Stimulated activated naive CD8-positive, alpha-beta T cell treated with anti-CD3 and anti-CD28 coated beads, Interleukin-15, amount 100 ng/mL, for 72 hours (primary cell): ENCODE measurements around the gene FYB2.

Experiments
- ATAC-seq: fragments of 150-1000 bp; cut with Tn5 transposase; 2 replicates; pipeline ENCODE4 v1.10.0; 2021; ENCODE audit warnings: mild to moderate bottlenecking, moderate library complexity
- DNase-seq, 2 donors: peaks; one replicate each; pipeline ENCODE4 v3.0.0; 2021 to 2022
- H3K27ac Mint-ChIP-seq, 2 donors: one replicate each; pipeline ENCODE4 v1.8.0; 2022; ENCODE audit warnings: mild to moderate bottlenecking in 2 of 2, mixed read lengths in 2 of 2, moderate library complexity in 2 of 2
- H3K27me3 Mint-ChIP-seq: one replicate; pipeline ENCODE4 v1.8.0; 2022; ENCODE audit warnings: mixed read lengths
- H3K4me1 Mint-ChIP-seq: one replicate; pipeline ENCODE4 v1.8.0; 2022; ENCODE audit warnings: mild to moderate bottlenecking, mixed read lengths
- H3K4me3 Mint-ChIP-seq, 2 donors: one replicate each; pipeline ENCODE4 v1.8.0; 2022; ENCODE audit warnings: mild to moderate bottlenecking in 2 of 2, mixed read lengths in 2 of 2, moderate library complexity in 1 of 2
- H3K9me3 Mint-ChIP-seq, 2 donors: one replicate each; pipeline ENCODE4 v1.8.0; 2022; ENCODE audit warnings: mixed read lengths in 2 of 2

FYB2 gene

DNA sequence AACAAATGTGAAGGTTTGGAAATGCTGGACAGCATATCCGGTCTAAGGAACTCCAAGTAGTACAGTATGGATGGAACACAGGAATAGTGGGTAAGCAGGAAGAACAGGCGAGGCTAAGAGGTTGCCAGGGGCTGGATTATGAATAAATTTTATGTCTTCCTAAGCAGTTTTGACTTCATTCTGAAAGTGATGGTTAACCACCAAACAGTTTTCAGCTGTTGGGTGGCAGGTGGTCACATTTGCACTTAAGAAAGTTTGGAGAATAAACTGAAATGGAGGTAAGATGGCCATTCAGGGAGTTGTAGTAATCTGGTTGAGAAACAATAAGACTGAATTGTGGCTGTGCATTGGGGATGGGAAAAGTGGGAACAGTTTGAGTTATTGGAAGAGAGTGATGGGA lies 90.2 kb downstream of the FYB2 start:
- Mint-ChIP-seq H3K27ac (no peak overlapping the region), H3K27me3 (peaks cover 63% of the 10 kb centered on the region), H3K9me3 (peaks cover 3 to 9% of the 10 kb centered on the region in 2 donors), H3K4me1 (no peaks in the 10 kb centered on the region), H3K4me3 (no peak overlapping the region)
- ATAC-seq (no peak), DNase-seq (no peak)

DNA sequence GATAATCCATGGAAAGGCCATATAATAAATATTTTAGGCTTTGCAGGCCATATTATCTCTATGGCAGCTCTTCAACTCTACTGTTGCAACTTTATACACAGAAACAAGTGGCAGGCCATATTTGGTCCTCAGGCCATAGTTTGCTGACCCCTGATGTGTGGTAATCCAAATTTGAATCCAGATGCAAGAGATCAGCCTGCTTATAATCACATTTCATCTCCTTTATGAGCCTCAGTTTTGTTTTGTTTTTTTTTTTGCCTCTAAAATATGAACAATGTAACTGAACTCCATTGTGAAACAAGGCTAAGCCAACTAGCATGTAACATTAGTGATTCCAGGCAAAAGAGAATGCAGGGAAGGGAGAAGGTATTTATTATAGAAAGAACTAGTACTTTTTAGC lies 92.5 kb downstream of the FYB2 start:
- Mint-ChIP-seq H3K27ac (no peak overlapping the region), H3K4me1 (no peaks in the 10 kb centered on the region), H3K27me3 (peaks cover 57% of the 10 kb centered on the region), H3K9me3 (peaks cover 0 to 3% of the 10 kb centered on the region in 2 donors), H3K4me3 (no peak overlapping the region)
- no peak for DNase-seq
- ATAC-seq, result no peak

GRCh38 chr1:56719171-56719570 lies 100.0 kb downstream of the FYB2 start:
- Mint-ChIP-seq H3K27me3 (peaks cover 17% of the 10 kb centered on the region), H3K4me3 (no peak overlapping the region), H3K9me3 (no peaks in the 10 kb centered on the region), H3K27ac (no peak overlapping the region), H3K4me1 (no peaks in the 10 kb centered on the region)
- DNase-seq (no peak), ATAC-seq (no peak)

DNA sequence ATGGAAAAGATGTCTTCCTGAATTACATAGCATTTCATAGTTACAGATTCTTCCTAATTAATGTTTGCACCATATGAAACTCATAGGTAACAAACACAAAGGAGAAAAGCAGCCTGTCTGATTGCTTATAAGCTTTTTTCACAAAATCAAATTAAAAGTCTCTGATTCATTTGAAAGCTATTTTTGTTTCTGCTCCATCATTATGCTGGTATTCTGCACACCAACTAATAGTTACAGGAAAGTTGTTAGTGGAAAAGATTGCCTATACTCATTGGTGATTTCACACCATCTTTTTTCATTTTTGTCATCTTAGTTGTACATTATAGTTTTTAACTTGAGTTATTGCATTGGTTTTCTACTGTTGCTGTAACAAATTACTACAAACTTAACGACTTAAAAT lies 104.0 kb downstream of the FYB2 start:
- DNase-seq (no peak), ATAC-seq (no peak)
- no peak overlapping the region for H3K27ac Mint-ChIP-seq
- no peak overlapping the region for H3K4me3 Mint-ChIP-seq
- H3K9me3 Mint-ChIP-seq, result no peaks in the 10 kb centered on the region
- no peaks in the 10 kb centered on the region for H3K27me3 Mint-ChIP-seq
- no peaks in the 10 kb centered on the region for H3K4me1 Mint-ChIP-seq

- Mint-ChIP-seq H3K4me1 (no peaks in the 10 kb centered on the region), H3K27ac (no peak overlapping the region), H3K4me3 (no peak overlapping the region), H3K9me3 (no peaks in the 10 kb centered on the region), H3K27me3 (peaks cover 8% of the 10 kb centered on the region)
- ATAC-seq (no peak), DNase-seq (no peak)
Measured at GRCh38 chr1:56713112-56713511, 106.1 kb downstream of the FYB2 start.

DNA sequence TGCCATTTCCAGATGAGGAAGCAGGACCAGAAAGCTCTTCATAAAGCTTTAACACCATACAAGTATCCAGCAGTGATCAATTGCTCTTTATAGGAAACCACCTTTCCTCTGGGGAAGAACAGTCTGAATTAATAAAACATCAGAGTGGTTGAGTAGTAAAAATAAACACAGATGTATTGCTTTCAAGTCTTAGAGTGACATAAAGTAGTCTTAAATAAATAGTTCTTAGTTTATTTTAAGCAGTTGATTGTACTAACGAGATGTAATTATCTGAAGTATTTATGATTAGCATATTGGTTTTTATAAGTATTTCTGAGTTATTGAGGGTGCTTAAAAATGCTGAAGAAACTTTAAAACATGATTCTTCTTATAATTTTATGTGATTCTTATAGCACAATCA lies 107.1 kb downstream of the FYB2 start:
- no peak for ATAC-seq
- Mint-ChIP-seq H3K27ac (no peak overlapping the region), H3K9me3 (no peaks in the 10 kb centered on the region), H3K4me1 (no peaks in the 10 kb centered on the region), H3K27me3 (peaks cover 12% of the 10 kb centered on the region), H3K4me3 (no peak overlapping the region)
- no peak for DNase-seq

GRCh38 chr1:56710646-56711045 lies 108.6 kb downstream of the FYB2 start:
- ATAC-seq (no peak), DNase-seq (no peak)
- Mint-ChIP-seq H3K27ac (no peak overlapping the region), H3K4me3 (no peak overlapping the region), H3K27me3 (peaks cover 18% of the 10 kb centered on the region), H3K9me3 (no peaks in the 10 kb centered on the region), H3K4me1 (no peaks in the 10 kb centered on the region)

DNA sequence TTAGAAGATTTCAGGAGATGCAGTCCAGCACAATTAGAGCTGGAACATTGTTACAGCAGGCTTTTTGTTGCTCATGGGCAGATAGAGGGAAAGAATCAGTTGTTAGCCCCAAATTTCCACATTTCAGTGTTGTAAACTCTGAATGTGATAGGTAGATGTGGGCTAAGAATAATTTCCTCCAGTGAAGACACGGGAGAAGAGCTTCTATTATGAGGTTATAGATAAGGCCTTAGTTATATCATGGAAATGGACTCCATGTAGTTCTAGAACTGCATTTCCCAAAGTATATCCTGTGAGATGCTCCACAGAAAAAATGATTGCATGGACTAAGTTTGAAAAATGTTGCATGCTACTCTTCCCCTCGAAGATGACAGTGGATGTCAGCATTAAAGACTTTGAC lies 109.2 kb downstream of the FYB2 start:
- no peak overlapping the region for H3K4me3 Mint-ChIP-seq
- no peaks in the 10 kb centered on the region for H3K9me3 Mint-ChIP-seq
- DNase-seq (no peak), ATAC-seq (no peak)
- H3K4me1 Mint-ChIP-seq, result no peaks in the 10 kb centered on the region
- H3K27me3 Mint-ChIP-seq, result peaks cover 18% of the 10 kb centered on the region
- no peak overlapping the region for H3K27ac Mint-ChIP-seq

- Mint-ChIP-seq H3K9me3 (no peaks in the 10 kb centered on the region), H3K27ac (no peak overlapping the region), H3K4me3 (no peak overlapping the region), H3K4me1 (no peaks in the 10 kb centered on the region), H3K27me3 (peaks cover 18% of the 10 kb centered on the region)
- DNase-seq (no peak), ATAC-seq (no peak)
Measured at GRCh38 chr1:56709269-56709880, 109.8 kb downstream of the FYB2 start.

GRCh38 chr1:56707379-56707778 lies 111.8 kb downstream of the FYB2 start:
- H3K27me3 Mint-ChIP-seq, result peaks cover 18% of the 10 kb centered on the region
- H3K4me1 Mint-ChIP-seq, result no peaks in the 10 kb centered on the region
- ATAC-seq (no peak), DNase-seq (no peak)
- no peak overlapping the region for H3K27ac Mint-ChIP-seq
- H3K9me3 Mint-ChIP-seq, result no peaks in the 10 kb centered on the region
- H3K4me3 Mint-ChIP-seq, result no peak overlapping the region

DNA sequence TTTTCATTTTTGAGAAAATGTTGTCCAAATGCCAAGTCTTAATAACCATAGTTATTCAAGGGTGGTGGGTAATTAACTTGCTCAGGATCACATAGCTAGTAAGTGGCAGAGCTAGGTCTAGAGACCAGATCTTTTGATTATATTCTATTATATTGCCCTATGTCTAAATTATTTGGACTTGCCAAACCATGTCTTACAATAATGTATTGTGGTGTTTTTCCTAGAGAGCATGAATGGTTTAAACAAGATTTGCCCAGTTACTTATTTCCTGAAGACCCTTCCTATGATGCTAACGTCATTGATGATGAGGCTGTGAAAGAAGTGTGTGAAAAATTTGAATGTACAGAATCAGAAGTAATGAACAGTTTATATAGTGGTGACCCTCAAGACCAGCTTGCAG lies 115.5 kb downstream of the FYB2 start:
- no peak overlapping the region for H3K27ac Mint-ChIP-seq
- no peak for DNase-seq
- no peaks in the 10 kb centered on the region for H3K9me3 Mint-ChIP-seq
- no peaks in the 10 kb centered on the region for H3K4me1 Mint-ChIP-seq
- H3K4me3 Mint-ChIP-seq, result no peak overlapping the region
- H3K27me3 Mint-ChIP-seq, result peaks cover 10% of the 10 kb centered on the region
- ATAC-seq, result no peak

DNA sequence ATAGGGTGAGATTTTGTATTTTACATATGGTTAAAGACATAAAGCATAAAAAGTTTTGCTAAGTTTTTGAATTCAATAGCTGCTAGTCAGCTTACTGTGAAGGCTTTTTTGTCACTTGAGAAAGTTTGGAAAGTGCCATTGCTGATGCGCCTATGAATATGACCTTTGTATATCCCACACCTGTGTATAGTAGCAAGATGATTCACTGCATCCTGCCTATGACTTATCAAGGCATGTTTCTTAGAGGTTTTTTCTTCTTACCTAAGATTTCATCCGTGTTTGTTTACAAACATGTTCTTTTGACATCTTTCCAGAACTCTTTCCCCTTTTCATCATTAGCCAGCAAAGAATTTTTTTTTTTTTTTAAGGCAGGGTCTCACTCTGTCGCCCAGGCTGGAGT lies 122.5 kb downstream of the FYB2 start:
- no peak overlapping the region for H3K27ac Mint-ChIP-seq
- H3K4me3 Mint-ChIP-seq, result no peak overlapping the region
- no peaks in the 10 kb centered on the region for H3K9me3 Mint-ChIP-seq
- peaks cover 11% of the 10 kb centered on the region for H3K27me3 Mint-ChIP-seq
- ATAC-seq, result no peak
- DNase-seq, result no peak
- H3K4me1 Mint-ChIP-seq, result no peaks in the 10 kb centered on the region

DNA sequence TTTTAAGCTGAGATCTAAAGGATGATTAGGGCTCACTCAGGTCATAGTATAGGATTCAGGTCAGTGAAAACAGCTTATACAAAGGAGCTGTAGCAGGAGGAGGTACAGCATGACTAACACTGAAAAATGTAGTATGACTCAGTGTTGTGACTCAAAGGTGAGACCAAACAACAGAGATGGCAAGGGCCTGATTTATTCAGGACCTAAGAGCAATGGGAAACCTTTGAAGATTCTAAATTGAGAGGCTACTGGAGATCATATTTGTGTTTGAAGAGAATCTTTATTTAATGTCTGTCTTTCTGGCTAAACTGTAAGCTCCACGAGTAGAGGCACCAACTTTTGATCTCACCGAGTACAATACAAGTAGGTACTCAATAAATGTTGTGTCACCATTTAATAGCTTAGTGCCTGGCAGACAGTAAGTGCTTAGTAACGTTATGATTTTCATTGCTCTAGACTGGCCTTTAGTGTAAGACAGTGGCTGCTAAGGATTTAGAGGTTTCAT lies 130.6 kb downstream of the FYB2 start:
- no peaks in the 10 kb centered on the region for H3K4me1 Mint-ChIP-seq
- no peaks in the 10 kb centered on the region for H3K9me3 Mint-ChIP-seq
- no peak for DNase-seq
- peak; percentile 86 for ATAC-seq
- no peaks in the 10 kb centered on the region for H3K27me3 Mint-ChIP-seq
- no peak overlapping the region for H3K27ac Mint-ChIP-seq
- H3K4me3 Mint-ChIP-seq, result no peak overlapping the region

- Mint-ChIP-seq H3K4me1 (no peaks in the 10 kb centered on the region), H3K27ac (no peak overlapping the region), H3K9me3 (no peaks in the 10 kb centered on the region), H3K27me3 (no peaks in the 10 kb centered on the region), H3K4me3 (no peak overlapping the region)
- ATAC-seq (no peak), DNase-seq (no peak)
Measured at GRCh38 chr1:56686169-56686568, 133.0 kb downstream of the FYB2 start.

- Mint-ChIP-seq H3K27me3 (no peaks in the 10 kb centered on the region), H3K9me3 (peaks cover 0 to 10% of the 10 kb centered on the region in 2 donors), H3K4me1 (no peaks in the 10 kb centered on the region), H3K4me3 (no peak overlapping the region), H3K27ac (no peak overlapping the region)
- DNase-seq (no peak), ATAC-seq (no peak)
Measured at GRCh38 chr1:56683569-56683968, 135.6 kb downstream of the FYB2 start.

GRCh38 chr1:56676571-56677035 lies 142.6 kb downstream of the FYB2 start:
- Mint-ChIP-seq H3K4me3 (no peak overlapping the region), H3K27ac (no peak overlapping the region), H3K9me3 (peaks cover 0 to 10% of the 10 kb centered on the region in 2 donors), H3K27me3 (no peaks in the 10 kb centered on the region), H3K4me1 (no peaks in the 10 kb centered on the region)
- DNase-seq (no peak), ATAC-seq (no peak)

- ATAC-seq, result no peak
- H3K9me3 Mint-ChIP-seq, result peaks cover 0 to 10% of the 10 kb centered on the region in 2 donors
- no peaks in the 10 kb centered on the region for H3K27me3 Mint-ChIP-seq
Measured at GRCh38 chr1:56675763-56676162, 143.4 kb downstream of the FYB2 start.

More at GRCh38 chr1:56675763-56676162, 143.4 kb downstream of the FYB2 start:
- Mint-ChIP-seq H3K4me3 (no peak overlapping the region), H3K27ac (no peak overlapping the region), H3K4me1 (no peaks in the 10 kb centered on the region)
- DNase-seq, result no peak
